Tibial nerve (tissue), 4 donors: ENCODE data around the gene AUTS2. TPM values are rescaled to one million over a fixed set of nuclear protein-coding genes. Genes with fewer than 3 reads are reported as not detected.

Experiments
- DNase-seq, 2 donors: peaks; one replicate each; pipeline ENCODE4 v3.0.0-alpha.2; 2019; ENCODE audit warnings: low spot score in 2 of 2
- H3K27ac ChIP-seq, 4 donors: fragments of 200-600 bp; sonication (generic) in 3 of 4; one replicate each; pipeline ENCODE4 v1.5.1; 2017 to 2019; ENCODE audit warnings: mild to moderate bottlenecking in 1 of 4
- H3K27me3 ChIP-seq, 2 donors: fragments of 200-600 bp; sonication (generic) in 1 of 2; one replicate each; pipeline versions ENCODE4 v1.5.1 to v1.6.0; 2017 to 2019
- H3K36me3 ChIP-seq, 3 donors: fragments of 200-600 bp; sonication (generic); one replicate each; pipeline ENCODE4 v1.5.1; 2018 to 2019
- H3K4me1 ChIP-seq, 4 donors: fragments of 200-600 bp; sonication (generic) in 3 of 4; one replicate each; pipeline ENCODE4 v1.5.1; 2017 to 2019
- H3K4me3 ChIP-seq, 4 donors: fragments of 200-600 bp; sonication (generic) in 3 of 4; one replicate each; pipeline ENCODE4 v1.5.1; 2017 to 2019; ENCODE audit warnings: mild to moderate bottlenecking in 1 of 4, moderate library complexity in 1 of 4
- H3K9me3 ChIP-seq, 4 donors: fragments of 200-600 bp; sonication (generic) in 3 of 4; one replicate each; pipeline ENCODE4 v1.5.1; 2017 to 2019
- CTCF ChIP-seq, 5 experiments: fragments of 200-600 bp in 3 of 5; fragments of 450-650 bp in 2 of 5; sonication (generic) in 3 of 5; IDR thresholded peaks; one replicate each; pipeline ENCODE4 v1.5.1; 2016 to 2019; ENCODE audit warnings: antibody characterized with exemption in 5 of 5, mild to moderate bottlenecking in 3 of 5, moderate library complexity in 2 of 5
- EP300 ChIP-seq, 2 donors: sonication (generic); formaldehyde crosslinking; IDR thresholded peaks; one replicate each; pipeline ENCODE4 v1.6.1; 2017; ENCODE audit warnings: antibody characterized with exemption in 2 of 2, mild to moderate bottlenecking in 1 of 2
- POLR2A ChIP-seq, 2 donors: fragments of 450-650 bp; IDR thresholded peaks; one replicate each; pipeline ENCODE4 v1.6.1; 2017; ENCODE audit warnings: antibody characterized with exemption in 2 of 2, mild to moderate bottlenecking in 2 of 2, moderate library complexity in 2 of 2
- WGBS, 2 donors: methylation state at CpG; one replicate each; pipeline ENCODE4 v1.1.5; 2018; 5-methylcytosine and 5-hydroxymethylcytosine counted together
- total RNA-seq, 4 donors: library from RNA; depleted of rRNA; stranded (reverse); fragments of >200 nt; gene quantifications; one replicate each; pipeline ENCODE4 v1.1.0, GENCODE V29; 2016

Gene AUTS2
- total RNA-seq, 4 donors from 2014 or later: 56.6 to 87.9 (median 71.6) TPM

- no peak for DNase-seq
- 89 to 92% methylated on average over 11 of the region's 11 CpGs for WGBS, 2 donors
- Histone ChIP-seq H3K9me3 (peaks cover 0 to 17% (median 2%) of the 10 kb centered on the region in 4 donors), H3K36me3 (no peaks in the 10 kb centered on the region), H3K4me3 (no peak overlapping the region), H3K4me1 (peaks cover 0 to 15% (median 7%) of the 10 kb centered on the region in 4 donors), H3K27ac (no peak overlapping the region), H3K27me3 (no peaks in the 10 kb centered on the region)
- TF ChIP-seq CTCF (IDR thresholded peaks at IDR 0.05) (no peak), POLR2A (IDR thresholded peaks at IDR 0.05) (no peak)
Measured at GRCh38 chr7:70711452-70711851, 1113.2 kb downstream of the AUTS2 start.

- H3K36me3 ChIP-seq: no peaks in the 10 kb centered on the region
- H3K9me3 ChIP-seq: peaks cover 0 to 17% (median 2%) of the 10 kb centered on the region in 4 donors
- WGBS, 2 donors: 93 to 98% methylated on average over 5 of the region's 5 CpGs
- no peak for TF ChIP-seq EP300 (IDR thresholded peaks at IDR 0.05)
- no peak for TF ChIP-seq POLR2A (IDR thresholded peaks at IDR 0.05)
- no peak for TF ChIP-seq CTCF (IDR thresholded peaks at IDR 0.05)
- no peaks in the 10 kb centered on the region for H3K27me3 ChIP-seq
- H3K4me1 ChIP-seq: peaks cover 0 to 17% (median 8%) of the 10 kb centered on the region in 4 donors
- no peak for DNase-seq
- no peak overlapping the region for H3K27ac ChIP-seq
- H3K4me3 ChIP-seq: no peak overlapping the region
Measured at GRCh38 chr7:70712942-70713341, 1114.7 kb downstream of the AUTS2 start.

- H3K27me3 ChIP-seq: no peaks in the 10 kb centered on the region
- no peak overlapping the region for H3K4me3 ChIP-seq
- no peaks in the 10 kb centered on the region for H3K36me3 ChIP-seq
- peaks cover 0 to 14% (median 7%) of the 10 kb centered on the region in 4 donors for H3K4me1 ChIP-seq
- no peak for TF ChIP-seq CTCF (IDR thresholded peaks at IDR 0.05)
- TF ChIP-seq POLR2A (IDR thresholded peaks at IDR 0.05): no peak
- TF ChIP-seq EP300 (IDR thresholded peaks at IDR 0.05): no peak
- DNase-seq: no peak
- WGBS, 2 donors: 90 to 97% methylated on average over 6 of the region's 6 CpGs
- no peak overlapping the region for H3K27ac ChIP-seq
- H3K9me3 ChIP-seq: peaks cover 0 to 17% (median 2%) of the 10 kb centered on the region in 4 donors
Measured at GRCh38 chr7:70714506-70715038, 1116.3 kb downstream of the AUTS2 start.

- H3K4me3 ChIP-seq: no peak overlapping the region
- no peak for DNase-seq
- 91 to 92% methylated on average over 9 of the region's 9 CpGs for WGBS, 2 donors
- H3K27ac ChIP-seq: no peak overlapping the region
- no peaks in the 10 kb centered on the region for H3K27me3 ChIP-seq
- peaks cover 0 to 11% (median 0%) of the 10 kb centered on the region in 4 donors for H3K4me1 ChIP-seq
- H3K9me3 ChIP-seq: peaks cover 0 to 17% (median 2%) of the 10 kb centered on the region in 4 donors
- no peak for TF ChIP-seq EP300 (IDR thresholded peaks at IDR 0.05)
- TF ChIP-seq CTCF (IDR thresholded peaks at IDR 0.05): no peak
- no peak for TF ChIP-seq POLR2A (IDR thresholded peaks at IDR 0.05)
- no peaks in the 10 kb centered on the region for H3K36me3 ChIP-seq
Measured at GRCh38 chr7:70717553-70718329, 1119.5 kb downstream of the AUTS2 start.

- DNase-seq: no peak
- Histone ChIP-seq H3K27ac (no peak overlapping the region), H3K36me3 (no peaks in the 10 kb centered on the region), H3K27me3 (no peaks in the 10 kb centered on the region), H3K4me1 (peaks cover 0 to 11% (median 0%) of the 10 kb centered on the region in 4 donors), H3K9me3 (peaks cover 0 to 9% (median 2%) of the 10 kb centered on the region in 4 donors), H3K4me3 (no peak overlapping the region)
- TF ChIP-seq POLR2A (IDR thresholded peaks at IDR 0.05) (no peak), CTCF (IDR thresholded peaks at IDR 0.05) (no peak), EP300 (IDR thresholded peaks at IDR 0.05) (no peak)
- 96 to 98% methylated on average over 7 of the region's 7 CpGs for WGBS, 2 donors
Measured at GRCh38 chr7:70719125-70719524, 1120.8 kb downstream of the AUTS2 start.
